ENCODE data around the gene MISP3.

MISP3 gene

DNA sequence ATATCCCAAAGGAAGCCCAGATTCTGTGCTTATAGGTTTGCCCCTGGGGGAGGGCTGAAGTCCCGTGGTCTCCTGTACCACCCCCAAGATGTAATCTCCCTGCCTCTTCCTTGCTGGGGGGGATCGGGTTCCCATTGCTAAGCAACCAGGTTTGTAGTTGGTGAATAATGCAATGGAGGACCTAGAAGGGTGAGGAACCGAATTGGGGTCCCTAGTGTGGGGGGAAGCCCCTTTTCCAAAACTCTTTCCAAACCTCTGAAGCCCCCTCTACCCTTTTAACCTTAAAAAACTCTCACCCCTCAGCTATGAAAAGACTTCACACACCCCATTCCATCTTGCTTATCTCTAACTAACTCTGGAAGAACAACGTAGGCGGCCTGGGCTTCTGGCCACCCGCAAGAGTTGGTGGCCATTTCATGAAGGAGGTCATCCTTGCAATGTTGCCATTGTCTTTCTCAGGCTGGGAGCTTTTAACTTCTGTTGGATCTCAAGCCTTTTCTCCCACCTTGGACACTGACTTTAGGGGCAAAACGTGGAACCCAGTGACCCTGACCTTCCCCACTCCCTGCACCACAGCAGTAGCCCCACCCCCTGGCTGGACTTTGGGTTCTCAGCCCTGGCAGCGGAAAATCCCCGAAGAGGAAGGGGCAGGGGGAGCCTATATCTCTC lies 11.4 kb upstream of the MISP3 start:
- TF ChIP-seq CTCF (IDR thresholded peaks at IDR 0.05; ENCODE audit: unreplicated experiment in 3 of 3): no peak
- Mint-ChIP-seq H3K27me3 (ENCODE audit: low read depth) (peaks cover 51% of the 10 kb centered on the region), H3K36me3 (ENCODE audit: low read depth) (no peaks in the 10 kb centered on the region), H3K9me3 (no peaks in the 10 kb centered on the region), H3K4me1 (peaks cover 4% of the 10 kb centered on the region), H3K4me3 (peak overlapping the region; percentile 6 to 23 (median 12)), H3K27ac (peak overlapping the region in 2 of 3 experiments; percentile 23 to 63)

GRCh38 chr19:14061751-14062557 lies 10.6 kb upstream of the MISP3 start, which contains the start of gene PALM3:
Gene PALM3 (minus strand): TSS chr19:14062076. CDS start chr19:14061980, 96 bp downstream.
- Mint-ChIP-seq H3K9me3 (no peaks in the 10 kb centered on the region), H3K4me1 (peaks cover 4% of the 10 kb centered on the region), H3K36me3 (ENCODE audit: low read depth) (no peaks in the 10 kb centered on the region), H3K27ac (peak within 1 kb of the TSS in 2 of 3 experiments; percentile 23 to 72), H3K27me3 (ENCODE audit: low read depth) (peaks cover 43% of the 10 kb centered on the region), H3K4me3 (peak within 1 kb of the TSS; percentile 6 to 23 (median 12))
- no peak for TF ChIP-seq CTCF (IDR thresholded peaks at IDR 0.05; ENCODE audit: unreplicated experiment in 3 of 3)

DNA sequence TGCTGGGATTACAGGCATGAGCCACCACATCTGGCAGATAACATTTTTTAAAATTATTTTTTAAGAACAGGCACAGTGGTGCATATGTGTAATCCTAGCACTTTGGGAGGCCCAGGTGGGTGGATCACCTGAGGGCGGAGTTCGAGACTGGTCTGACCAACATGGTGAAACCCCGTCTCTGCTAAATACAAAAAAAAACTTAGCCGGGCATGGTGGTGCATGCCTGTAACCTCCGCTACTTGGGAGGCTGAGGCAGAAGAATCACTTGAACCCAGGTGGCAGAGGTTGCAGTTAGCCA lies 10.1 kb upstream of the MISP3 start:
- peaks cover 41% of the 10 kb centered on the region for H3K27me3 Mint-ChIP-seq (ENCODE audit: low read depth)
- no peak overlapping the region for H3K27ac Mint-ChIP-seq
- no peak overlapping the region for H3K4me3 Mint-ChIP-seq
- H3K9me3 Mint-ChIP-seq: no peaks in the 10 kb centered on the region
- no peaks in the 10 kb centered on the region for H3K36me3 Mint-ChIP-seq (ENCODE audit: low read depth)
- no peak for TF ChIP-seq CTCF (IDR thresholded peaks at IDR 0.05; ENCODE audit: unreplicated experiment in 3 of 3)
- H3K4me1 Mint-ChIP-seq: peaks cover 4% of the 10 kb centered on the region

- H3K9me3 Mint-ChIP-seq: no peaks in the 10 kb centered on the region
- no peak for TF ChIP-seq CTCF (IDR thresholded peaks at IDR 0.05; ENCODE audit: unreplicated experiment in 3 of 3)
- no peak overlapping the region for H3K4me3 Mint-ChIP-seq
- H3K36me3 Mint-ChIP-seq (ENCODE audit: low read depth): no peaks in the 10 kb centered on the region
- peaks cover 4% of the 10 kb centered on the region for H3K4me1 Mint-ChIP-seq
- H3K27ac Mint-ChIP-seq: no peak overlapping the region
- peaks cover 36% of the 10 kb centered on the region for H3K27me3 Mint-ChIP-seq (ENCODE audit: low read depth)
These were observed 9.5 kb upstream of the MISP3 start for GRCh38 chr19:14063105-14063504.

DNA sequence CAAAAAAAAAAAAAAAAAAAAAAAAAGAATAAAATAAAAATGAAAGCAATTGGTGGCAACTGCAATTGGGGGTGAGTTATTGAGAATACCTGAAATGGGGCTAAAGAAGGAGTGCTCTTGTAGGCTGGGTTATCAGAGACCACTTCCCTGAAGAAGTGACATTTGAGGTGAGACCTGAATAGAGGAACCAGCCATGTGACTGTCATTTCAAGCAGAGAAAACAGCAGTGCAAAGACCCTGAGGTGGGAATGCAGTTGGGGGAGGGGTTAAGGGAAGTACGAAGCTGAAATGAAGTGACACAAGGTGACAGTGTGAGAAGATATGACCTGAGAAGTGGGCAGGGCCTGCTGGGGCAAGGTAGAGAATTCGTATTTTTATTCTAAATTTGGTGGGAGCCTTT lies 6.5 kb upstream of the MISP3 start:
- no peak overlapping the region for H3K4me3 Mint-ChIP-seq
- peaks cover 9% of the 10 kb centered on the region for H3K27me3 Mint-ChIP-seq (ENCODE audit: low read depth)
- no peak for TF ChIP-seq CTCF (IDR thresholded peaks at IDR 0.05; ENCODE audit: unreplicated experiment in 3 of 3)
- no peaks in the 10 kb centered on the region for H3K36me3 Mint-ChIP-seq (ENCODE audit: low read depth)
- no peaks in the 10 kb centered on the region for H3K4me1 Mint-ChIP-seq
- H3K27ac Mint-ChIP-seq: no peak overlapping the region
- H3K9me3 Mint-ChIP-seq: no peaks in the 10 kb centered on the region

Measured in nephron (organoid).